IPS-18a (cell line): ENCODE measurements around the gene MVP.
"Not testable (repeated sequence)": the region's sequence is repeated elsewhere in the genome, so short reads cannot be mapped to it uniquely, and the experiment has no call there.

Experiments used
- H3K27ac ChIP-seq: one replicate; pipeline ENCODE4 v1.5.1; 2013; ENCODE audit warnings: low read length
- H3K27me3 ChIP-seq: one replicate; pipeline ENCODE4 v1.6.1; 2013; ENCODE audit warnings: mild to moderate bottlenecking, low read length; ENCODE audit not compliant: control insufficient read depth, insufficient read depth
- H3K36me3 ChIP-seq: one replicate; pipeline ENCODE4 v1.6.1; 2013; ENCODE audit warnings: low read depth, low read length; ENCODE audit not compliant: control insufficient read depth
- H3K4me1 ChIP-seq: one replicate; pipeline ENCODE4 v1.6.1; 2013; ENCODE audit warnings: low read depth, low read length; ENCODE audit not compliant: control insufficient read depth
- H3K4me3 ChIP-seq: one replicate; pipeline ENCODE4 v1.5.1; 2013; ENCODE audit warnings: low read length
- H3K9ac ChIP-seq: one replicate; pipeline ENCODE4 v1.6.1; 2013; ENCODE audit warnings: mild to moderate bottlenecking, low read length, moderate library complexity
- H3K9me3 ChIP-seq: one replicate; pipeline ENCODE4 v1.6.1; 2013; ENCODE audit warnings: low read depth, low read length; ENCODE audit not compliant: control insufficient read depth

Gene MVP

DNA sequence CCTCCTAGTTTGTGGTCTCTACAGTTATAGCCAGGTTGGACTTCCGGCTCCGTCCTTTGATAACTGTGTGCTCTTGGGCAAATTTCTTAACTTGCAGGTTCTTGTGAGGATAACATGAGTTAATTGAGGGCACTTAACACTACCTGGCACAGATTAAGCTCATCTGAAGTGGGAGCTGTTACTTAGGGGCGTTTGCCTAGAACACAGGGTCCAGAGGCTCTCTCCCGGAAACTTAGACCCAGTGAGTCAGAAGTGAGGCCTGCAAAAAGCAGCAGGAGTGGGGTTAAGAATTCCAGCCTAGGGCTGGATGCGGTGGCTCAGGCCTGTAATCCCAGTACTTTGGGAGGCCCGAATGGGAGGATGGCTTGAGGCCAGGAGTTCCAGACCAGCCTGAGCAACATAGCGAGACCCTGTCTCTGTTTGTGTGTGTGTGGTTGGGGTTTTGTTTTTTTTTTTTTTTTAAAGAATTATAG, 1.4 kb downstream of the MVP start:
- Histone ChIP-seq H3K27me3 (no peaks in the 10 kb centered on the region), H3K27ac (no peak overlapping the region), H3K36me3 (peaks cover 26% of the 10 kb centered on the region), H3K4me3 (no peak overlapping the region), H3K4me1 (peaks cover 10% of the 10 kb centered on the region), H3K9ac (no peak overlapping the region), H3K9me3 (no peaks in the 10 kb centered on the region)

DNA sequence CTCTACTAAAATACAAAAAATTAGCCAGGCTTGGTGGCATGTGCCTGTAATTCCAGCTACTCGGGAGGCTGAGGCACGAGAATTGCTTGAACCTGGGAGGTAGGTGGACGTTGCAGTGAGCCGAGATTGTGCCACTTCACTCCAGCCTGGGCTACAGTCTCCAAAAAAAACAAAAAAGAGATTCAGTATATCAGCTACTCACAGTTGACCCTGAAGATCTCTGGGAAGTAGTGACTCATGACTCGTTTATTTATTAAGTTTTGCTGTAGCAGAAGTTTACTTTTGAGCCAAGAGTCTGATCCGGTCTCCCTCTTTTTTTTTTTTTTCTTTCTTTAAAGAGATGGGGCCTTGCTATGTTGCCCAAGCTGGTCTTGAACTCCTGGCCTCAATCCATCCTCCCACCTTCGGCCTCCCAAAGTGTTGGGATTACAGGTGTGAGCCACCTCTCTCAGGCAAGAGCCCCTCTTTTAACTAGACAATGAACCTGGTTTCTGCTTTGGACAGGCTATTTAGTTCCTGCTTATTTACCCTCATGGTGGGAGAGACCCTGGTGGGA, 4.4 kb downstream of the MVP start:
- Histone ChIP-seq H3K4me1 (peaks cover 10% of the 10 kb centered on the region), H3K36me3 (peaks cover 8% of the 10 kb centered on the region), H3K4me3 (no peak overlapping the region), H3K9ac (no peak overlapping the region), H3K9me3 (no peaks in the 10 kb centered on the region), H3K27ac (no peak overlapping the region), H3K27me3 (no peaks in the 10 kb centered on the region)

DNA sequence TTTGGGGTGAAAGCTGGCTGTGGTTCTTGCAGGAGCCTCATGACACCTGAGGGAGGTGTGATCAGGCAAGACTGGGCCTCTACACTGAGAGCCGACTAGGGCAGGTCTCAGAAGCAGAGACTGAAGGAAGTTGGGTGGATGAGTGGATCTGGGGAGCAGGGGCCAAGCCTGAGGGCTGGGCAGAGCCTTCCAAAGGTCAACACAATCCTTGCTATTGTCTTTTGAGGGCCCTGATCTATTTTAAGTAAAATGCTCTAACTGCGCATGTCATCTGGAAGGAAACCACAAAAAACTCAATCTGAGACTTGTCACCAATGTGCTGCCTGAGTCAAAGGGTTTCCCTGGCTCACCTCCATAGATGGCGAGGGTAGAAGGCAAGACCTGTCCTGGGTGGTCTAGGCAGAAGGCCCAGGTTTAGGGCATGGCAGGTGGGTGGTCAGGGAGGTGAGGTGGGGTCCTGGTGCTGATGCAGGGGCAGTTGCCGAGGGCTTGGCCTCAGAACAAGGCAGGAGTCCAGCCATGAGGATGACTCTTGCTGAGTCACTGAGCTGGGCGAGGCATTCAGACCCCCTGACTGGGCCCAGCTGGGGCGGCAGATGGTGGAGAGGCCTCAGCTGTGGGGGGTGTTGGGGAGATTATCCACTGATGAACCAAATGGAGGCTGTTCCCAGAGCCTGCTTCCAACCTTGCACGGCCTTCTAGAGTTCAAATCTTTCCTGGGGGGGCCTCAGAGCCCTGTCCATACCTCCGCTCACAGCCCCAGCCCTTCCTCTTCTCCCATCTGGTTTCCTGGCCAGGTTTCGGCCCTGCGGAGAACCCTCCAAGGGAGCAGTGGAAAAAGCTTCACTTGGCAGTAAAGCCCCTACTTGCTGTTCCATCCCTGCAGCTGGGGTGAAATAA, 5.1 kb downstream of the MVP start:
- Histone ChIP-seq H3K27ac (no peak overlapping the region), H3K9ac (no peak overlapping the region), H3K9me3 (no peaks in the 10 kb centered on the region), H3K27me3 (no peaks in the 10 kb centered on the region), H3K4me3 (no peak overlapping the region), H3K4me1 (peaks cover 10% of the 10 kb centered on the region), H3K36me3 (peaks cover under 1% of the 10 kb centered on the region)

DNA sequence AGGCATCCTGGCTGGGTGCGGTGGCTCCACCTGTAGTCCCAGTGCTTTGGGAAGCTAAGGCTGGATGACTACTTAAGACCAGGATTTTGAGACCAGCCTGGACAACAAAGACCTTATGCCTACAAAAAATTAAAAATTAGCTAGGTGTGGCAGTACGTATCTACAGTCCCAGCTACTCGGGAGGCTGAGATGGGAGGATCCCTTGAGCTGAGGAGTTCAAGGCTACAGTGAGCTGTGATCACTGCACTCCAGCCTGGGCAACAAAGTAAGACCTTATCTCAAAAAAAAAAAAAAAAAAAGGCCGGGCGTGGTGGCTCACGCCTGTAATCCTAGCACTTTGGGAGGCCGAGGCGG, 6.1 kb downstream of the MVP start:
- H3K9me3 ChIP-seq = no peaks in the 10 kb centered on the region
- no peaks in the 10 kb centered on the region for H3K27me3 ChIP-seq
- H3K4me3 ChIP-seq = no peak overlapping the region
- peaks cover 10% of the 10 kb centered on the region for H3K4me1 ChIP-seq
- H3K9ac ChIP-seq = no peak overlapping the region
- no peaks in the 10 kb centered on the region for H3K36me3 ChIP-seq
- no peak overlapping the region for H3K27ac ChIP-seq

DNA sequence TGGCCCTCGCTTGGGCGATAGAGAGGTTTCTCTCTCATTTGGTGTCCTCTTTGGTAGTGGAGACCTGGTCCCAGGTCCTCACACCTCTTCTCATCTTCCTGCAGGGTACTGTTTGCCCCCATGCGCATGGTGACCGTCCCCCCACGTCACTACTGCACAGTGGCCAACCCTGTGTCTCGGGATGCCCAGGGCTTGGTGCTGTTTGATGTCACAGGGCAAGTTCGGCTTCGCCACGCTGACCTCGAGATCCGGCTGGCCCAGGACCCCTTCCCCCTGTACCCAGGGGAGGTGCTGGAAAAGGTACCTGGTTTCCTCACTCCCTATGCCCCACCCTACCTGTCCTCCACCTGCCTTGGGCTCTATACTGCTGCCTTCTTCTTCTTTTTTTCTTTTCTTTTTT, 10.5 kb downstream of the MVP start:
- Histone ChIP-seq H3K4me3 (no peak overlapping the region), H3K9me3 (no peaks in the 10 kb centered on the region), H3K36me3 (no peaks in the 10 kb centered on the region), H3K4me1 (peaks cover under 1% of the 10 kb centered on the region), H3K27ac (no peak overlapping the region), H3K9ac (no peak overlapping the region), H3K27me3 (no peaks in the 10 kb centered on the region)

DNA sequence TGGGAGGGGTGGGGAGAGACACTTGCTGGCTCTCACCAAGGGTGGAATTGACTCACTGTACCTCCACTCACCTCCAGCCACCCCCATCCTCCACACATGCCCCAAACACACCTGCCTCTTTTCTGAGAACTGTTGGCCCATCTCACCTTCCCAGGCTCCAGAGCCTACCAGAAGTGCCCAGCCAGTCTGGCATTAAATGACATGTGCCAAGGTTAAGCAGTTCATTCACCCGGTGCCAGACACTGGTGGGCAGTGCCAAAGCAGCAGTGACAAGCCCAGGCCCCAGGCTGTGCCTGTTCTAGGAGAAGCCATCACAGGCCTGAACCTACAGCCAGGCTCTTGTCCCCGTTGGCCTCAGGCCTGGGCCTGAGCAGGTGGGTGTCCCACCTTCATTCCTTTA, 11.2 kb downstream of the MVP start:
- Histone ChIP-seq H3K4me1 (no peaks in the 10 kb centered on the region), H3K4me3 (no peak overlapping the region), H3K9ac (no peak overlapping the region), H3K27ac (no peak overlapping the region), H3K36me3 (no peaks in the 10 kb centered on the region), H3K9me3 (no peaks in the 10 kb centered on the region), H3K27me3 (no peaks in the 10 kb centered on the region)

DNA sequence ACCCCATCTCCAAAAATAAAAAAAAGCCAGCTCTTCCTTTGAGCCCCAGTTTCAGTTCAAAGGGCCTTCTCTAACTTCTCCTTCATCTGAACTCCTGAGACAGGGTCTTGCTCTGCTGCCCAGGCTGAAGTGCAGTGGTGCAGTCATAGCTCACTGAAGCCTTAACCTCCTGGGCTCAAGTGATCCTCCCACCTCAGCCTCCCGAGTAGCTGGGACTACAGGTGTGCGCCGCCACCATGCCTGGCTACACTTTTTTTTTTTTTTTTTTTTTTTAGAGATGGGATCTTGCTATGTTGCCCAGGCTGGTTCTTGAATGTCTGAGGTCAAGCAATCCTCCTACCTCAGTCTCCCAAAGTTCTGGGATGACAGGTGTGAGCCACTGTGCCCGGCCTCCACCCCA, 13.0 kb downstream of the MVP start:
- not testable (repeated sequence) for H3K36me3 ChIP-seq, H3K4me1 ChIP-seq, H3K27me3 ChIP-seq, H3K27ac ChIP-seq, H3K9me3 ChIP-seq, H3K4me3 ChIP-seq, H3K9ac ChIP-seq

DNA sequence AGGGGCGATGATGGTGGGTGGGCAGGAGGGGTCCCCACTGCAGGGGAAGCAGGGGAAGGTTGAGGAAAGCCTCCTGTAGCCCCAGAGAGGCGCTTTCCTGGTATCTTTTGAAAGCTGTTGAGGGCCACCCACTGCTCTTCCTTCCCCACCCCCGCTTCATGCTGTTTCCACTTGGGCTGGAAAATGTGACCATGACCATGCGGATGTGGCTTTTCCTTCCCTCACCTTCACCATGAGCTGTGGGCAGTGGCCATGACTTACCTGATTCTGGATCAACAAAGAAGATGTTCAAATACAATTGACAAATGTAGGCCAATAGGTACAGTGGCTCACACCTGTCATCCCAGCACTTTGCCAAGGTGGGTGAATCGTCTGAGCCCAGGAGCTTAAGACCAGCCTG, 13.8 kb downstream of the MVP start:
- Histone ChIP-seq H3K9me3 (no peaks in the 10 kb centered on the region), H3K9ac (no peak overlapping the region), H3K27ac (no peak overlapping the region), H3K27me3 (no peaks in the 10 kb centered on the region), H3K4me3 (no peak overlapping the region), H3K36me3 (no peaks in the 10 kb centered on the region), H3K4me1 (no peaks in the 10 kb centered on the region)

DNA sequence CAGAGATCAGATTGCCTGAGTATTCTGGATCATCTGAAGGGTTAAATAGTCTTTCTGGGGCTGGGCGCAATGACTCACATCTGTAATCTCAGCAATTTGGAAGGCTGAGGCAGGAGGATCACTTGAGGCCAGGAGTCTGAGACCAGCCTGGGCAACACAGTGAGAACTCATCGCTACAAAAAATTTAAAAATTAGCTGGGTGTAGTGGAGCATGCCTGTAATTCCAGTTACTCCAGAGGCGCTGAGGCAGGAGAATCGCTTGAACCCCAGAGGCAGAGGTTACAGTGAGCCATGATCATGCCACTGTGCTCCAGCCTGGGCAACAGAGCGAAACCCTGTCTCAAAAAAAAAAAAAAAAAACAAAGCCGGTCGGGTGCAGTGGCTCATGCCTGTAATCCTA, 15.7 kb downstream of the MVP start:
- Histone ChIP-seq H3K9ac (no peak overlapping the region), H3K4me1 (no peaks in the 10 kb centered on the region), H3K27ac (no peak overlapping the region), H3K27me3 (no peaks in the 10 kb centered on the region), H3K9me3 (no peaks in the 10 kb centered on the region), H3K4me3 (no peak overlapping the region), H3K36me3 (no peaks in the 10 kb centered on the region)

DNA sequence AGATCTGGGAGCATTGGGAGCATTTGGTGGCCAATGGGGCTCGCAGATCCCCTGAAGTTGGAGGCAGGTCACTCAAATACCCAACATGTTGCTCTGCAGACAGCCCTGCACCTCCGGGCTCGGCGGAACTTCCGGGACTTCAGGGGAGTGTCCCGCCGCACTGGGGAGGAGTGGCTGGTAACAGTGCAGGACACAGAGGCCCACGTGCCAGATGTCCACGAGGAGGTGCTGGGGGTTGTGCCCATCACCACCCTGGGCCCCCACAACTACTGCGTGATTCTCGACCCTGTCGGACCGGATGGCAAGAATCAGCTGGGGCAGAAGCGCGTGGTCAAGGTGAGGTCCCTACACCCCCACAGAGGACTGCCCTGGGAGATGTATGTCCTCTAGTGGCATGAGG, 16.4 kb downstream of the MVP start:
- no peaks in the 10 kb centered on the region for H3K36me3 ChIP-seq
- H3K9ac ChIP-seq = no peak overlapping the region
- no peak overlapping the region for H3K4me3 ChIP-seq
- no peaks in the 10 kb centered on the region for H3K9me3 ChIP-seq
- no peaks in the 10 kb centered on the region for H3K4me1 ChIP-seq
- H3K27ac ChIP-seq = no peak overlapping the region
- H3K27me3 ChIP-seq = no peaks in the 10 kb centered on the region

DNA sequence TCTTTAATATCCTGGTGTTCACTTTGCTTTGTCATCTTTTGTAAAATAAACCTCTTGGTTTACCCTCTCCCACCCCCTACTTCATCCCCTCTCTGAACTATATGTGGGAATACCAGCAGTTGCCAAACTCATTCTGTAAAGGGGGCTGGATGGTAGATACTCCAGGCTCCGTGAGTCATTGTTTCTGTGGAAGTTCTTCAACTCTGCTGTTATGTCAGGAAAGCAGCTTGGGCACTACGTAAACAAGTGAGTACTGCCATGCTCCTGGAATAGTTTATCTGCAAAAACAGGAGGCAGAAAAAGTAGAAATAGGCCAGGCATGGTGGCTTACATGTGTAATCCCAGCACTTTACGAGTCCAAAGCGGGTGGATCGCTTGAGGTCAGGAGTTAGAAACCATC, 17.6 kb downstream of the MVP start:
- Histone ChIP-seq H3K9me3 (no peaks in the 10 kb centered on the region), H3K27me3 (no peaks in the 10 kb centered on the region), H3K4me1 (no peaks in the 10 kb centered on the region), H3K36me3 (no peaks in the 10 kb centered on the region), H3K27ac (no peak overlapping the region), H3K4me3 (no peak overlapping the region), H3K9ac (no peak overlapping the region)

DNA sequence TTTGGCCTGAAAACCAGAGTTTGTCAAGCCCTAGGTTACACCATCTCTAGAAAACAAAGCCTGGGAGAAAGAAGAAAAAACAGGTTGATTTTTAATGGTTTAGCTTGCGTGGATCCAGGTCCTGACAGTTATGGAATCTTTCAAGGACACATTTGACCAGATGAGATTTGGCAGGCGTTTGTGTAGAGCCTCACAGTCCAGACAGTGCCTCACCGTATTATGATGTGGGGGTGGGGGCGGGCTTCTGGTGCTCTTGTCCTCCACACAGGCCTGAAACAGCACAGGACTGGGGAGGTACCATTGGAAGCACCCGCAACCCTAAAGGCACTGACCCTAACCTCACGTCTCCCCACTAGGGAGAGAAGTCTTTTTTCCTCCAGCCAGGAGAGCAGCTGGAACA, 19.6 kb downstream of the MVP start:
- Histone ChIP-seq H3K36me3 (no peaks in the 10 kb centered on the region), H3K4me3 (no peak overlapping the region), H3K9me3 (no peaks in the 10 kb centered on the region), H3K27me3 (no peaks in the 10 kb centered on the region), H3K9ac (no peak overlapping the region), H3K4me1 (no peaks in the 10 kb centered on the region), H3K27ac (no peak overlapping the region)
